NOMO-1 treated with DMSO at 0.1 percent for 48 hours (cell line): ENCODE data around the gene HCN3.
"Not testable (repeated sequence)": the region's sequence is repeated elsewhere in the genome, so short reads cannot be mapped to it uniquely, and the experiment has no call there.

ENCODE experiments used
- DNase-seq: peaks from one replicate; lab custom pipeline; 2025; ENCODE audit not compliant: unreplicated experiment; lab: John Stamatoyannopoulos, UW

Gene HCN3

GRCh38 chr1:155277070-155277901 lies at the start of gene HCN3:
Gene HCN3, plus strand, starts transcription at chr1:155277463. Its CDS starts 128 bp downstream, at chr1:155277591.
- peak; percentile 92 for DNase-seq

GRCh38 chr1:155228096-155228427 lies 49.2 kb upstream of the HCN3 start:
- DNase-seq = no peak

GRCh38 chr1:155231302-155231701 lies 46.0 kb upstream of the HCN3 start:
- not testable (repeated sequence) for DNase-seq

GRCh38 chr1:155232001-155232978 lies 45.0 kb upstream of the HCN3 start:
- DNase-seq = not testable (repeated sequence)

GRCh38 chr1:155233502-155233901 lies 43.8 kb upstream of the HCN3 start:
- DNase-seq = not testable (repeated sequence)

- DNase-seq = not testable (repeated sequence)
Measured at GRCh38 chr1:155235375-155235774, 41.9 kb upstream of the HCN3 start.

- DNase-seq = no peak
Measured at GRCh38 chr1:155236451-155236850, 40.8 kb upstream of the HCN3 start.

- DNase-seq = peak; percentile 84
Measured at GRCh38 chr1:155241069-155241679, 36.1 kb upstream of the HCN3 start.

GRCh38 chr1:155241841-155242264 lies 35.4 kb upstream of the HCN3 start:
- DNase-seq = peak; percentile 77

- DNase-seq = no peak
Measured at GRCh38 chr1:155242805-155243358, 34.4 kb upstream of the HCN3 start.

GRCh38 chr1:155244368-155245162 lies 32.7 kb upstream of the HCN3 start:
- DNase-seq = peak; percentile 99

- no peak for DNase-seq
Measured at GRCh38 chr1:155245163-155245524, 32.1 kb upstream of the HCN3 start.

GRCh38 chr1:155246796-155247195 lies 30.5 kb upstream of the HCN3 start:
- not testable (repeated sequence) for DNase-seq

- no peak for DNase-seq
Measured at GRCh38 chr1:155247667-155248553, 29.4 kb upstream of the HCN3 start.

- no peak for DNase-seq
Measured at GRCh38 chr1:155250246-155250632, 27.0 kb upstream of the HCN3 start.

- DNase-seq = peak; percentile 91
Measured at GRCh38 chr1:155250633-155251449, 26.4 kb upstream of the HCN3 start.

- DNase-seq = no peak
Measured at GRCh38 chr1:155251566-155251965, 25.7 kb upstream of the HCN3 start.

GRCh38 chr1:155253208-155253607 lies 24.1 kb upstream of the HCN3 start:
- no peak for DNase-seq
